Ovary (tissue), 3 donors: ENCODE data around the gene NAXD.

Source experiments
- EP300 ChIP-seq: sonication (generic); formaldehyde crosslinking; IDR thresholded peaks from one replicate; pipeline ENCODE4 v1.6.1; 2017; ENCODE audit warnings: antibody characterized with exemption
- POLR2A ChIP-seq: fragments of 450-650 bp; IDR thresholded peaks from one replicate; pipeline ENCODE4 v1.6.1; 2017; ENCODE audit warnings: antibody characterized with exemption, mild to moderate bottlenecking, moderate library complexity
- TF ChIP-seq, protein P1 (sequence below), 3 donors: fragments of 450-650 bp in 2 of 3; fragments of 200-600 bp in 1 of 3; IDR thresholded peaks; one replicate each; pipeline versions ENCODE4 v1.5.1 to v1.8.0; 2016 to 2022; ENCODE audit warnings: antibody characterized with exemption in 3 of 3, mild to moderate bottlenecking in 1 of 3
- donor health status: DM: no; HTN: no; CAD: no.

DNA sequence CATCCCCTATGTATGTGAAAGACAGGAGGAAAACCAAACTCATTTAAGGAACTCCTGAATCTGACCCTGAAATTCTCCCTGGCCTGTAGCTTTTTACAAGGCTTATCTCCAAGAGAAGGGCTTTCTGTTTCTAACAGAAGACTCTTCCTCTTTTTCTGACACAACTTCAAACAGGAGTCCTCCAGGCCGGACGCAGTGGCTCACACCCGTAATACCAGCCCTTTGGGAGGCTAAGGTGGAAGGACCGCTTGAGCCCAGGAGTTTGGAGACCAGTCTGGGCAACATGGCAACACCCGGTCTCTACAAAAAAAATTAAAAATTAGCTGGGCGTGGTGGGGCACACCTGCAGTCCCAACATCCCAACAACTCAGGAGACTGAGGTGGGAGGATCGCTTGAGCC, 48.7 kb downstream of the NAXD start:
- TF ChIP-seq EP300 (no peak), POLR2A (no peak)
- TF ChIP-seq, protein P1, sequence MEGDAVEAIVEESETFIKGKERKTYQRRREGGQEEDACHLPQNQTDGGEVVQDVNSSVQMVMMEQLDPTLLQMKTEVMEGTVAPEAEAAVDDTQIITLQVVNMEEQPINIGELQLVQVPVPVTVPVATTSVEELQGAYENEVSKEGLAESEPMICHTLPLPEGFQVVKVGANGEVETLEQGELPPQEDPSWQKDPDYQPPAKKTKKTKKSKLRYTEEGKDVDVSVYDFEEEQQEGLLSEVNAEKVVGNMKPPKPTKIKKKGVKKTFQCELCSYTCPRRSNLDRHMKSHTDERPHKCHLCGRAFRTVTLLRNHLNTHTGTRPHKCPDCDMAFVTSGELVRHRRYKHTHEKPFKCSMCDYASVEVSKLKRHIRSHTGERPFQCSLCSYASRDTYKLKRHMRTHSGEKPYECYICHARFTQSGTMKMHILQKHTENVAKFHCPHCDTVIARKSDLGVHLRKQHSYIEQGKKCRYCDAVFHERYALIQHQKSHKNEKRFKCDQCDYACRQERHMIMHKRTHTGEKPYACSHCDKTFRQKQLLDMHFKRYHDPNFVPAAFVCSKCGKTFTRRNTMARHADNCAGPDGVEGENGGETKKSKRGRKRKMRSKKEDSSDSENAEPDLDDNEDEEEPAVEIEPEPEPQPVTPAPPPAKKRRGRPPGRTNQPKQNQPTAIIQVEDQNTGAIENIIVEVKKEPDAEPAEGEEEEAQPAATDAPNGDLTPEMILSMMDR (IDR thresholded peaks at IDR 0.05) = no peak
